Left lobe of liver (tissue), 2 donors: ENCODE data around the gene GTF2A1. TPM values are rescaled to one million over a fixed set of nuclear protein-coding genes. Genes with fewer than 3 reads are reported as not detected.

ENCODE experiments used
- ATAC-seq: fragments of 200-7000 bp; cut with Tn5 transposase; one replicate; pipeline ENCODE4 v1.9.1; 2020; ENCODE audit warnings: mild to moderate bottlenecking, moderate library complexity
- DNase-seq: peaks from one replicate; pipeline ENCODE4 v3.0.0-alpha.2; 2020; ENCODE audit warnings: low spot score
- total RNA-seq: library from RNA; stranded (reverse); gene quantifications from one replicate; pipeline ENCODE4 v1.2.1, GENCODE V29; 2021
- donor health status: DM: no; HTN: no; CAD: no; lungs with moderate emphysema.
- donor health status: DM: no; HTN: yes; CAD: no.

GTF2A1 gene
- total RNA-seq, 1 donor from 2014 or later, result 11.1 TPM

DNA sequence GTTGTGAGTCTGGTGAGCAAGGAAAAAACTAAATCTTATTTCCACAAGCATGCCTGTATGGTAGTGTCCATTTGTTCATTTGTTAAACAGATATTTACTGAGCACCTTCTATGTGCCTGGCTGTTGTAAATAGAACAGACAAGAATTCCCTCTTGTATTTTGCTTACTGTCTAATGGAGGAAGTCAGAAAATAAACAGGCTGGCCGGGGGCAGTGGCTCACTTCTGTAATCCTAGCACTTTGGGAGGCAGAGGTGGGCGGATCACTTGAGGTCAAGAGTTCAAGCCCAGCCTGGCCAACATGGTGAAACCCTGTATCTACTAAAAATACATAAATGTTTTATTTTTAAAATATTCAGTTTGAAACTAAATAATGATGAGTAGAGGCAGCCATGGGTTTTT lies 79.3 kb downstream of the GTF2A1 start:
- DNase-seq, result no peak
- ATAC-seq, result no peak

DNA sequence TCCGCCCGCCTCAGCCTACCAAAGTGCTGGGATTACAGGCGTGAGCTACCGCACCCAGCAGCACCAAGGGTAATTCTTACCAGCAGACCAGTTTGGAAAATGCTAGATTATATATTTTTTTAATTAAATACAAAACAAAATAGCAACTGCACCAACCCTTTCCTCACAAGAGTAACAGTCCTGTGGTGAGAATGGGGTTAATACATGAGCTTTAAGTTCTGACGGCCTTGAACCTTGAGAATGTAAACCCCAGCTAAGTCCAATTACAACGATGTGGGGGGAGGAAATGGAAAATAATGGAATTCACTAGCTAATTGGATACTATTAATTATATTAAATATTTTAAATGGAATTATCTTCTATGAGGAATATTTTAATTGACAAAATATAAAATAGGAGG lies 82.3 kb downstream of the GTF2A1 start:
- DNase-seq (no peak), ATAC-seq (no peak)

DNA sequence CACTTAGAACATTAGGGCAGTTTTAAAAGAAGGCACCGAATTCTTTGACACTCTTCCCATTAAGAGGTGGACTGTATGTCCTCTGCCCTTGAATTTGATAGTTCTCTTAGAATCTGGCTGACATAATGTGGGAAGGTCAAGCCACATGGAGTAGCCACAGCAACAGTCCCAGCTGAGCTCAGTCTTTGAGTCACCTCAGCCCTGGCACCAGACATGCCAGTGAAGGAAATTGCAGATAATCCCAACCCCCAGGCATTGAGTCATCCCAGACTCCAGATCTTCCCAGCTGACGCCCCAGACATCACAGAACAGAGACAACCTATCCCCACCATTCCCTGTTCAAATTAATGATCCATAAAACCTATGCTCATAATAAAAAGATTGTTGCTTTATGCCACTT lies 83.4 kb downstream of the GTF2A1 start:
- ATAC-seq (no peak), DNase-seq (no peak)

DNA sequence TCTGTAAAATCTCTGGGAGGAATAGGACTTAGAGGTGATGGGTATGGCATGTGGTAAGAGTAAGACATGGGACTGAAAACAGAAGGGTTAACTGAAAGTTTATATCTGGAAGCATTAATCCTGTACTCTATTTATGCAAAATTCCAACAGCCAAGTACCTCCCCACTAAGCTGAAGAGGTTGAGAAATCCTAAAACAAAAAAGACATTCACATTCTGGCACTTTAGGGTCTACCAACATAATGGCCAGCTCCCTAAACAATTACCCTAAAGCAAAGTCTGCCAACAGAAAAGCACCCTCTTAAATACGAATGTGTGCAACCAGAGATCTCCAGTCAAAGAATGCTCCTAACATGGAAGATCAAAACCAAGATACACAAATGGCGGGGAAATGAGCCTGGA lies 87.4 kb downstream of the GTF2A1 start:
- ATAC-seq (no peak), DNase-seq (no peak)

DNA sequence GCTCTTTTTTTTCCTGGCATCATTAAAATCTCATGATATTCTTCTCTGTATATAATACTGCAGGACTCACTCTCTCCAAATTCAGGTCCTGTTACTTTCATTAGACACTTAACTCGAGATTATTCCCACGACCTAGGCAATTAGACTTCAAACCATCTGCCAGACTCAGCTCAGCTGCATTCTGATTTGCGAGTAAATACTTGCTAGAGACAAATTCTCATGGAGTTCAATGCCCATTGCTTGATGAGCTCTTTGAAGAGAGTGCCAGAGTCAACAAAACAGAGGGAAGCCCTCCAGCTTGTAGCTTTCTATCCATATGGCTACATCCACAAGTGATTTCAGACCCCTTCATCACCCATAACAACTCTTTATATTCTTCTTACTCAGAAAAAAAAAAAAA lies 88.3 kb downstream of the GTF2A1 start:
- no peak for DNase-seq
- ATAC-seq, result peak; percentile 89

DNA sequence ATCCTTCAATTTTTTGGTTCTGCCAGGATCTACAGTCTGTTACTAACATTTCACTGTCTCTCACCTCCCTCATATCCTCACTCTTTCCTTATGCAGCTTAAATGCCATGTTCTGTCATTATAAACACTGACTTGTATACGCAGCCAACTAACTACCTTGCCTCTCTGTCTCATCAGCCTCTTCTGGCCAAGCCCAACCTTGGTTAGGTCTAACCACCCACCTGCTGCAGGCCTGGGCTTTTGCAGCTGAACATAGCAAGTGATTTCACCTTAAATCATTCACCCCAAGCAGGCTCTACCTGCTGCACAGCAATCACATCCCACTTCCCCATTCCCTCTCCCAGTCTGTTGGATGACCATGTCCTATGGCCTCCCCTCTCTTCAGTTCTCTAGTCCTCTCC lies 91.5 kb downstream of the GTF2A1 start:
- no peak for DNase-seq
- no peak for ATAC-seq

DNA sequence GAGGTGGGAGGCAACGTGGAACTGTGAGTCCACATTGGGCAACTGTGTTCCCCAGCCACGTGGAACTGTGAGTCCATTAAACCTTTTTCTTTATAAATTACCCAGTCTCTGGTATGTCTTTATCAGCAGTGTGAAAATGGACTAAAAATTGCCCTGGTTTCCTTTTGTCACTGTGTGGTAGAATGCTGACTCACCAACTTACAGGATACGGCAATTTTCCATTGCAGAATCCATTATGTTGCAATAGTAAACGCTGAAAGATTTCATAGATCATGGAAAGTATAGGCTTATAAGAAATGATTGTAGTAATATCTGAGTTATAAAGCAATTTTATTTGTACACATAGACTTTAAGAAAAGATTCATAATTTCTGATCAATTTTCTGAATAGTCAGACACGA lies 93.0 kb downstream of the GTF2A1 start:
- DNase-seq (peak; percentile 46), ATAC-seq (peak; percentile 75)

DNA sequence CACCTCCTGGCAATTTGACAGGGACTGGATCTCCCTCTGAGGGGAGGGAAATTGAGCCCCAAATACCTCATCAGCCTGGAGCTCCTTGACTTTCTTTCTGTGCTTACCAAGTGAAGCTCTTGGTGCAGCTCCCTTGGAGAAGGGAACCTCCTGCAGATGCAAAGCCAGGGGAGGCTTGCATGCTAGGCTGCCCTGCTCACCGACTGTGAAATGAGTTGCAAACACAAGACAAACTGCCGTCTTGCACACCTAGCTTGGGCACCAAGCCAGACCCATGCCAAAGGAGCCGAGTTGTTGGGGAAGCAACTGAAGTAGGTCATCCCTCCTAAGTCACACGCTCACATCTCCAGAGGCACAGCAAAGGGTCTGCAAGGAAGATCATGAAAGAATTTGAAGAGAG lies 95.2 kb downstream of the GTF2A1 start:
- no peak for DNase-seq
- no peak for ATAC-seq

Other genes with a start within 250 kb of the GTF2A1 start
- 6.3 TPM for gene STON2, start 179.4 kb upstream of the GTF2A1 start, total RNA-seq